ENCODE data around the gene SLC24A3. TPM values are rescaled to one million over a fixed set of nuclear protein-coding genes. Genes with fewer than 3 reads are reported as not detected.

The SLC24A3 gene
- total and polyA plus RNA-seq, 2 experiments from 2014 or later: 0.81 to 2.5 TPM

- H3K36me3 ChIP-seq (ENCODE audit: insufficient read depth): no peaks in the 10 kb centered on the region
- no peaks in the 10 kb centered on the region for H3F3A ChIP-seq (replicated peaks; ENCODE audit: low read depth)
- Mint-ChIP-seq H3K36me3 (ENCODE audit: low read depth) (no peaks in the 10 kb centered on the region), H3K27ac (no peak overlapping the region), H3K27me3 (ENCODE audit: insufficient read depth, low read depth, poor library complexity) (no peaks in the 10 kb centered on the region), H3K4me1 (peaks cover 5% of the 10 kb centered on the region; the same call in 2 of the 3 replicates), H3K9me3 (no peaks in the 10 kb centered on the region), H3K4me3 (no peak overlapping the region)
- no peaks in the 10 kb centered on the region for H3K27me3 ChIP-seq (ENCODE audit: insufficient read depth)
- no peak overlapping the region for H3K4me3 ChIP-seq
- H3K4me1 ChIP-seq (ENCODE audit: insufficient read depth): no peaks in the 10 kb centered on the region
- no peak overlapping the region for H3K27ac ChIP-seq (ENCODE audit: low read depth)
- no peaks in the 10 kb centered on the region for H4K20me1 ChIP-seq (replicated peaks; ENCODE audit: insufficient read depth)
- TF ChIP-seq EZH2 (IDR thresholded peaks at IDR 0.05; ENCODE audit: low read depth, unreplicated experiment): no peak
- no peak for TF ChIP-seq ETS1 (IDR thresholded peaks at IDR 0.05)
- no peak for TF ChIP-seq NANOG (IDR thresholded peaks at IDR 0.05; ENCODE audit: borderline replicate concordance)
- TF ChIP-seq EZH2phosphoT487 (IDR thresholded peaks at IDR 0.05; ENCODE audit: unreplicated experiment): no peak
- TF ChIP-seq ZNF331 (CRISPR knock-in tag; IDR thresholded peaks at IDR 0.05; ENCODE audit: low read depth): no peak
- no peak for TF ChIP-seq ZNF114 (CRISPR knock-in tag; IDR thresholded peaks at IDR 0.05)
- no peak for TF ChIP-seq STAT1 (IDR thresholded peaks at IDR 0.05; ENCODE audit: unreplicated experiment)
- no peak for TF ChIP-seq POLR2AphosphoS5 (IDR thresholded peaks at IDR 0.05; ENCODE audit: low read depth)
- no peak for TF ChIP-seq CTCF (conservative IDR thresholded peaks at IDR 0.05; ENCODE audit: low read depth in 2 of 2)
- TF ChIP-seq ZNF462 (CRISPR knock-in tag; IDR thresholded peaks at IDR 0.05): no peak
- no peak for TF ChIP-seq JUNB (IDR thresholded peaks at IDR 0.05; ENCODE audit: unreplicated experiment)
- no peak for TF ChIP-seq CREB1 (CRISPR knock-in tag; IDR thresholded peaks at IDR 0.05; ENCODE audit: low read depth)
- no peaks in the 10 kb centered on the region for H3K79me2 ChIP-seq (replicated peaks; ENCODE audit: insufficient read depth)
- no peak for ATAC-seq
- no peak overlapping the region for H3K4me2 ChIP-seq
- no peak overlapping the region for H2AFZ ChIP-seq
- no peak for DNase-seq (ENCODE audit: low spot score)
- H3K9me2 ChIP-seq (ENCODE audit: insufficient read depth): no peaks in the 10 kb centered on the region
Measured at GRCh38 chr20:19288061-19288460, 75.6 kb downstream of the SLC24A3 start.
